DOHH2 (cell line): ENCODE data around the gene PRKN.

Source experiments
- H3F3A ChIP-seq: fragments of 200-600 bp; sonication (generic), shearing (Covaris generic); 2 replicates; pipeline ENCODE4 v1.6.0; 2016; ENCODE audit warnings: antibody characterized with exemption, mild to moderate bottlenecking; ENCODE audit not compliant: control insufficient read depth, insufficient read depth
- H3K27ac ChIP-seq: fragments of 200-600 bp; sonication (generic); 2 replicates; pipeline ENCODE4 v1.5.1; 2014; ENCODE audit warnings: low read depth, mild to moderate bottlenecking, low read length, moderate library complexity
- H3K27me3 ChIP-seq: fragments of 200-600 bp; sonication (generic); 2 replicates; pipeline ENCODE4 v1.6.1; 2014; ENCODE audit warnings: mild to moderate bottlenecking, low read length, mixed read lengths; ENCODE audit not compliant: control insufficient read depth
- H3K36me3 ChIP-seq: fragments of 200-600 bp; sonication (generic); 2 replicates; pipeline ENCODE4 v1.6.1; 2014; ENCODE audit warnings: mild to moderate bottlenecking, low read length, moderate library complexity, mixed read lengths; ENCODE audit not compliant: control insufficient read depth
- H3K4me1 ChIP-seq: fragments of 200-600 bp; sonication (generic); 2 replicates; pipeline ENCODE4 v1.6.1; 2014; ENCODE audit warnings: mild to moderate bottlenecking, low read length, mixed read lengths; ENCODE audit not compliant: control insufficient read depth
- H3K4me2 ChIP-seq: fragments of 200-600 bp; sonication (generic); 2 replicates; pipeline ENCODE4 v1.6.0; 2014; ENCODE audit warnings: mild to moderate bottlenecking, low read length, moderate library complexity
- H3K4me3 ChIP-seq: fragments of 200-600 bp; sonication (generic); 2 replicates; pipeline ENCODE4 v1.5.1; 2014; ENCODE audit warnings: mild to moderate bottlenecking, low read length, mixed read lengths
- H3K79me2 ChIP-seq: fragments of 200-600 bp; sonication (generic); 2 replicates; pipeline ENCODE4 v1.6.1; 2014; ENCODE audit warnings: mild to moderate bottlenecking, low read length, mixed read lengths; ENCODE audit not compliant: control insufficient read depth
- H3K9me2 ChIP-seq: fragments of 200-600 bp; sonication (generic); replicated peaks from 2 replicates; pipeline ENCODE4 v1.6.1; 2014; ENCODE audit warnings: mild to moderate bottlenecking, low read length, mixed read lengths; ENCODE audit not compliant: control insufficient read depth
- H3K9me3 ChIP-seq: fragments of 200-600 bp; sonication (generic); 2 replicates; pipeline ENCODE4 v1.6.1; 2014; ENCODE audit warnings: antibody characterized with exemption, low read length, mixed read lengths; ENCODE audit not compliant: control insufficient read depth, insufficient read depth
- H4K20me1 ChIP-seq: fragments of 200-600 bp; sonication (generic); 2 replicates; pipeline ENCODE4 v1.6.0; 2014; ENCODE audit warnings: low read depth, mild to moderate bottlenecking, antibody characterized with exemption, low read length, moderate library complexity; ENCODE audit not compliant: control insufficient read depth, insufficient read depth
- EZH2phosphoT487 ChIP-seq: fragments of 200-600 bp; sonication (generic); IDR thresholded peaks from 2 replicates; pipeline ENCODE4 v1.6.1; 2017; ENCODE audit warnings: borderline replicate concordance, mild to moderate bottlenecking, antibody characterized with exemption, low read length, moderate library complexity, mixed read lengths
- TF ChIP-seq, protein P1 (sequence below): fragments of 200-600 bp; sonication (generic); IDR thresholded peaks from one replicate; pipeline ENCODE4 v1.5.1; 2014; ENCODE audit warnings: antibody characterized with exemption, mild to moderate bottlenecking, low read depth, low read length; ENCODE audit not compliant: poor library complexity, severe bottlenecking

PRKN gene

DNA sequence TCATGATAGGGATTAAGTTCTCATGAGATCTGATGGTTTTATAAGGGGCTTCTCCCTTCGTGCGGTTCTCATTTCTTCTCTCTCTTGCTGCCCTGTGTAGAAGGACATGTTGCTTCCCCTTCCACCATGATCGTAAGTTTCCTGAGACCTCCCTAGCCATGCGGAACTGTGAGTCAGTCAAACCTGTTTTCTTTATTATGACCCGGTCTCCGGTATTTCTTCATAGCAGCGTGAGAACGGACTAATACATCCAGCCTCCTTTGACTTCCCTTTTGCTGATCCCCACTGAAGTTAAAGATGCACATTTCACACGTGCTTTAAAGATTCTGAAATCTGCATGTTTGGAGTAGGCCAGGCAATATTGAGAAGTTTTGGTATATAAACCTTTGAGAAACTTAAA, 543.1 kb downstream of the PRKN start:
- TF ChIP-seq, protein P1, sequence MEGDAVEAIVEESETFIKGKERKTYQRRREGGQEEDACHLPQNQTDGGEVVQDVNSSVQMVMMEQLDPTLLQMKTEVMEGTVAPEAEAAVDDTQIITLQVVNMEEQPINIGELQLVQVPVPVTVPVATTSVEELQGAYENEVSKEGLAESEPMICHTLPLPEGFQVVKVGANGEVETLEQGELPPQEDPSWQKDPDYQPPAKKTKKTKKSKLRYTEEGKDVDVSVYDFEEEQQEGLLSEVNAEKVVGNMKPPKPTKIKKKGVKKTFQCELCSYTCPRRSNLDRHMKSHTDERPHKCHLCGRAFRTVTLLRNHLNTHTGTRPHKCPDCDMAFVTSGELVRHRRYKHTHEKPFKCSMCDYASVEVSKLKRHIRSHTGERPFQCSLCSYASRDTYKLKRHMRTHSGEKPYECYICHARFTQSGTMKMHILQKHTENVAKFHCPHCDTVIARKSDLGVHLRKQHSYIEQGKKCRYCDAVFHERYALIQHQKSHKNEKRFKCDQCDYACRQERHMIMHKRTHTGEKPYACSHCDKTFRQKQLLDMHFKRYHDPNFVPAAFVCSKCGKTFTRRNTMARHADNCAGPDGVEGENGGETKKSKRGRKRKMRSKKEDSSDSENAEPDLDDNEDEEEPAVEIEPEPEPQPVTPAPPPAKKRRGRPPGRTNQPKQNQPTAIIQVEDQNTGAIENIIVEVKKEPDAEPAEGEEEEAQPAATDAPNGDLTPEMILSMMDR, result no peak
- no peak for TF ChIP-seq EZH2phosphoT487

DNA sequence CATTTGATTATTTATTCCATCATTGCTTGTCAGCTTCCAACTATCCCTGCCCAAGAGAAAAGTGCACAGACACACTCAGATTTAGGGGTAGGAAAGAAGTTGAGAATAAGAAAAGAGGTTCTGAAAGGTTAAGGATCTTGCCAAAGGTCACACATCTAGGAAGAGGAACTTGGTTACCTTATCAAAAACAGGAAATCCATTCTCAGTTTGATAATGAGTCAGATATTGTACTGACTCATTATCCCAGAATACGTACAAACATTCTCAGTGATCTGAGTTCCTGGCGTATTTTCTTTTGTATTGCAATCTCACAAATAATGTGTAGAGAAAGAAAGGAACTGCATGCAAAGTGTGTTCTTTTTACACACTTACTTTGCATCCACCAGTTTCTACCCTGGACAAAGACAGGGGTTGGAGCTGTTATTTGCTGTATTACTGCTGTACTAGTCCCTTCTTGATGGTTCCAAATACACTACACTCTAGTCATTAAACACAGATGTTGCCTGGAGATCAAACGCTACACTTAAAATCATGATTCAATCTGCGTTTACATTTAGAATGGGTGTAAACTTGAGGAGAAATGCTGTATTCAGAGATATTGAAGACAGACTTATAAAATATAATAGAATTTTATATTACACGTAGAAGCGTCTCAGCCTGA, 545.7 kb downstream of the PRKN start:
- H3K27ac ChIP-seq, result no peak overlapping the region
- no peak overlapping the region for H3K4me2 ChIP-seq
- no peak overlapping the region for H3K4me3 ChIP-seq
- H3K27me3 ChIP-seq, result no peaks in the 10 kb centered on the region
- H3K9me3 ChIP-seq, result no peaks in the 10 kb centered on the region
- no peaks in the 10 kb centered on the region for H3K36me3 ChIP-seq
- TF ChIP-seq, protein P1, result no peak
- TF ChIP-seq EZH2phosphoT487, result no peak
- no peaks in the 10 kb centered on the region for H4K20me1 ChIP-seq
- no peaks in the 10 kb centered on the region for H3K4me1 ChIP-seq
- no peaks in the 10 kb centered on the region for H3F3A ChIP-seq
- H3K9me2 ChIP-seq, result no peaks in the 10 kb centered on the region
- H3K79me2 ChIP-seq, result no peaks in the 10 kb centered on the region

More for the DNA sequence above, 543.1 kb downstream of the PRKN start:
- no peaks in the 10 kb centered on the region for H3F3A ChIP-seq
- no peaks in the 10 kb centered on the region for H3K9me2 ChIP-seq
- no peaks in the 10 kb centered on the region for H3K36me3 ChIP-seq
- no peaks in the 10 kb centered on the region for H3K79me2 ChIP-seq
- H3K9me3 ChIP-seq, result no peaks in the 10 kb centered on the region
- no peak overlapping the region for H3K27ac ChIP-seq
- H3K4me1 ChIP-seq, result no peaks in the 10 kb centered on the region
- H3K4me3 ChIP-seq, result no peak overlapping the region
- no peak overlapping the region for H3K4me2 ChIP-seq
- no peaks in the 10 kb centered on the region for H4K20me1 ChIP-seq
- no peaks in the 10 kb centered on the region for H3K27me3 ChIP-seq

DNA sequence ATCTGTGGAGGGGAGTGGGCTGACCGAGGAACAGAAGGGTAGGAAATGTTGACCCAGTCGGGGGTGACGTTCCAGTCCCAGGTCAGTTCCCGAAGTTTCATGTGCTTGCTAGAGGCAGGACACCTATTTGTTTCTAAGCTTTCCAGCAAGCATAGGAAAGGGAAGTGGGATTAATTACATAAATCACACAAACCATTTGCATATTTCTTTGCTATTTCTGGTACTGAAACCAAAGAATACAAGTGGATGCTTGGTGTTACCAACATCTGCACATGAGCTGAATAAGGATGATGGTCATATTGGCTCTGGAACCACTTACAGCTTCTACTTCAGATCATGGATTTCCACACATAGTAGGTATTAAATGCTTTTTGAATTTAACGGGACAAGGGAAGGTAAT, 546.5 kb downstream of the PRKN start:
- Histone ChIP-seq H3K27ac (no peak overlapping the region), H3K9me3 (no peaks in the 10 kb centered on the region), H3K27me3 (no peaks in the 10 kb centered on the region), H3K79me2 (no peaks in the 10 kb centered on the region), H3K9me2 (no peaks in the 10 kb centered on the region), H3K36me3 (no peaks in the 10 kb centered on the region), H3K4me2 (no peak overlapping the region), H3F3A (no peaks in the 10 kb centered on the region), H3K4me3 (no peak overlapping the region), H4K20me1 (no peaks in the 10 kb centered on the region), H3K4me1 (no peaks in the 10 kb centered on the region)
- TF ChIP-seq EZH2phosphoT487, result no peak

DNA sequence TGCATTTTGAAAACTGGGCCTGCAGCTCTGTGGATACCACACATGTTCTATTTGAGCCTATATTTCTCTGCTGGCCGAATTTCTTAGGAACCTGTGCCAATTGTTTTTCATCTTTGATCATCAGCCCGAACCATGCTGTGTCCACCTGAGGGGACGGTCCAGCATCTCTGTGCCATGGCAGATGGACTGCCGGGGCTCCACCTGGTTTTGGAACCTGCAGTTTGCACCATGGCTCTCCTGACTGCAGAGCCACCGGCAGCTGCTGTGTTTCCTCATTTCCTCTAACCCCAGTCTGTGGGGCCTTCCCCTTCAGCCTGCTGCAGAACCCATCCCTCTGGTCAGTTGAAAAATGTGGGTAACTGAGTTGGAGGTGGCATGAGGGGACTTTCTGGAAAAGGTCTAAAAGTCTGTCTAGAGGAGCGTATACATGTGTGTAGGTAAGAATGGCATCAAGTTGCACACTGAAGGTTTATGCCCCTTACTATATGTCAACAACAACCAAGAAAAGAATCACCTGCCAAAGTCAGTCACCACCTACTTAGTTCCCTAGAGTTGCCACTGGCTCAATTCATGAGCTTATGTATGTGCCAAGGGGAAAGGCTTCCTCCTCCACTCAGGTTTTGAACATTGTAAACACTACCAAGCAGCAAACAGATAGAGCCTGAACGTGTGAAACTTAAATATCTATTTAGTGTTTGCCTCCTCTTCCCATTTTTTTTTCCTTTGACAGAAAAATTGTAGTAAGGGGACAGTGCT, 548.2 kb downstream of the PRKN start:
- Histone ChIP-seq H3F3A (no peaks in the 10 kb centered on the region), H3K9me3 (no peaks in the 10 kb centered on the region), H3K9me2 (no peaks in the 10 kb centered on the region), H4K20me1 (no peaks in the 10 kb centered on the region), H3K27ac (no peak overlapping the region), H3K27me3 (no peaks in the 10 kb centered on the region), H3K36me3 (no peaks in the 10 kb centered on the region), H3K4me2 (no peak overlapping the region), H3K4me3 (no peak overlapping the region), H3K4me1 (no peaks in the 10 kb centered on the region), H3K79me2 (no peaks in the 10 kb centered on the region)
- no peak for TF ChIP-seq EZH2phosphoT487
- TF ChIP-seq, protein P1, result no peak
